LNCaP clone FGC (cell line): Measurements from ENCODE around the gene NFXL1.
"Not testable (repeated sequence)": the region's sequence is repeated elsewhere in the genome, so short reads cannot be mapped to it uniquely, and the experiment has no call there.

ENCODE experiments used
- DNase-seq: peaks from one replicate; pipeline ENCODE4 v3.0.0-alpha.2; 2011; ENCODE audit warnings: low read depth
- H3K4me3 ChIP-seq: 2 replicates; pipeline ENCODE4 v1.5.1; 2011; ENCODE audit warnings: mild to moderate bottlenecking, low read depth, low read length, control low read depth
- CTCF ChIP-seq: IDR thresholded peaks from 2 replicates; pipeline ENCODE4 v1.5.1; 2012; ENCODE audit warnings: mild to moderate bottlenecking; ENCODE audit not compliant: control insufficient read depth, insufficient read depth; ENCODE audit errors: extremely low read depth

Gene NFXL1

DNA sequence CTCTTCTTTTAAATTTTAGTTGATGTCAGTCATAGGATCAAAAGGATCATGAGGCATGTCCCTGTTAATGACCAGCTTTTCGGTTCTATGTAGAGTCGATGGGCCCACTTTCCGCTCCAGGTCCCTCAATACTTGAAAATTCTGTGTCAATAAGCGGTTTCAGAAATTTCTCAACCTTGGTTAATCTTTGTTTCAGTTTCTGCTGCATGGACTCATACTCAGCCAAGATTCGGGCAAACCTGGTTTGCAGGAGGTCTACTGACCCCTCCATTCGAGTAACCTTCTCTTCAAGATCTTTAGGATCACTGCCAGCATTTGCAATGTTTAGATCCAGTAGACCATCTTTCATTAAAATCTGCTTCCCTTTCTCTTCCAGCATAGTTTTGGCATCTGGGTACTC is 22.0 kb upstream of the NFXL1 start:
- no peak for TF ChIP-seq CTCF
- no peak for DNase-seq
- no peak overlapping the region for H3K4me3 ChIP-seq

DNA sequence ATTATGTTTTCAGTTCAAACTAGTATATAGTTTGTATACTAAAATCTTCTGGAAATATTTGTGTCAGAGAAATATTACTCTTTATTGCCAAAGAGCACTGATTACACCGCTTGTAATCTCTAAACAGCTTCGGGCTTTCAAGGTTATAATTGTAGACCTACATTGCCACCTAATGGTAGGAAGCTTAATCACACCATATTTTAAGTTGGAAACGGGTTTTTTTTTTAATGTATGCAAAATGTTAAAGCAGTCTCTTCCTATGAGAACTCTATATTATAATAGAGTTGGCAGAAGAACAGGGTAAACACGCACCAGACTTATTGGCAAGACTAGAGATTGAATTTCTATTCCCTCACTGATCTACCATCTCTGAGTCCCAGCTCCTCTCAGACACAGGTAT is 19.5 kb upstream of the NFXL1 start:
- peak; percentile 49 for TF ChIP-seq CTCF
- no peak overlapping the region for H3K4me3 ChIP-seq
- DNase-seq = no peak

DNA sequence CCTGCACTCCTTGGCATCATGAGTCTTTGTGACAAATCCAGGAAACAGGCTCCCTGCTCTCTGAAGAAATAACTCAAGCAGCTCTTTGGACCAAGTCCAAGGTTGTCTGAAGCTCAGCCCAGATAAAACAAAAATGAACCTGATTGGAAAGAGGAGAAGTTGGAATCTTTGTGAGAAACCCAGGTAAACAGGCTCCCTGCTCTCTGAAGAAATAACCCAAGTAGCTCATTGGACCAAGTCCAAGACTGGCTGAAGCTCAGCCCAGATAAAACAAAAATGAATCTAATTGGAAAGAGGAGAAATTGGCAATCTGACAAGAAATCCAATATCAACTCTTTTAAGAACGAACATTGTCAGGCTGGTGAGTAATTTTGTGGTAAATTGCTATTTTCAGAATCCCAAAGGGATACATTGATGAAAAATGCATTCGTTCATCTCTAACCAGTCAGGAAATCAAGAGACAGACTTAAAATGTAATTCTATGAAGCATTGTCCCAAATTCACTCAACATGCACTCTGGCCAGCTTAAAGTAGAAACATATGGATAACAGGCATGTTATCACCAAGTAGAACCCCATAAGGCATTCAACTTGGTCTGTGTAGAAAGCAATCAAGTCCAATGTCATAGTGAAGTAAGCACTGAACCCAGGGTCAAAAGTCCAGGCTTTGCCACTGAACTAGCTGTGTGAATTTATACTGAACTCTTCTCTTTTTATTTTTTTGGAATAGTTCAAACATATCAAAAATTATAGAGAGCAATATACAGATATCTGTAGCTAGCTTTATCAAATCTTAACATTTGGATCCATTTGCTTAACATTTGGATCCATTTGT is 16.8 kb upstream of the NFXL1 start:
- H3K4me3 ChIP-seq = no peak overlapping the region
- DNase-seq = no peak
- no peak for TF ChIP-seq CTCF

DNA sequence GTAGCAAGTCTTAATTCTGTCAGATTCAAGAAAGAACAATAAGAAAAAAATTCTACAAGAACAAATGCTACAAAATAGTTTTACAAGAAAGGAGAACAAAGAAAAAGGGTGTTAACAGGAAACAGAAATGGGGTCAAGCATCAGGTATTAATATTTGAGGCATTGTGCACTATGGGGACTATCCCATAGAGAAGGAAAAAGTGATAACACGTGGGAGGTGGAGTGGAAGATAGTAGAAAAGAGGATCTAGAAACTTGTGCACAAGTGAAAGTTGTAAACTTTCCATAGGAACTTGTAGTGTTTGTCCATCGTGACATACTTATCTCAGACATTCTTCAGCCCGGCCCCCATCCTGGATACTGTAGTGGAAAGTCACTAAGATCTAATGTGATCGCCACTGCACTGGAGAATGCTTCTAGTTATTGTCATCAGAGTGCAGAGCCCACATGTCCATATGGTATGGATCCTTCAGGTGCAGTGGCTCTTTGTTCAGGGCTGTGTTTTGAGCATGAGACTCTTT is 15.4 kb upstream of the NFXL1 start:
- no peak overlapping the region for H3K4me3 ChIP-seq
- no peak for TF ChIP-seq CTCF
- no peak for DNase-seq

- DNase-seq = peak; percentile 31
- no peak overlapping the region for H3K4me3 ChIP-seq
- TF ChIP-seq CTCF = peak; percentile 93
These were observed 12.4 kb upstream of the NFXL1 start for GRCh38 chr4:47926667-47927258.

- not testable (repeated sequence) for H3K4me3 ChIP-seq, DNase-seq
These were observed 8.9 kb upstream of the NFXL1 start for GRCh38 chr4:47923261-47923608.

GRCh38 chr4:47922436-47923260 is 8.3 kb upstream of the NFXL1 start:
- not testable (repeated sequence) for DNase-seq, H3K4me3 ChIP-seq

DNA sequence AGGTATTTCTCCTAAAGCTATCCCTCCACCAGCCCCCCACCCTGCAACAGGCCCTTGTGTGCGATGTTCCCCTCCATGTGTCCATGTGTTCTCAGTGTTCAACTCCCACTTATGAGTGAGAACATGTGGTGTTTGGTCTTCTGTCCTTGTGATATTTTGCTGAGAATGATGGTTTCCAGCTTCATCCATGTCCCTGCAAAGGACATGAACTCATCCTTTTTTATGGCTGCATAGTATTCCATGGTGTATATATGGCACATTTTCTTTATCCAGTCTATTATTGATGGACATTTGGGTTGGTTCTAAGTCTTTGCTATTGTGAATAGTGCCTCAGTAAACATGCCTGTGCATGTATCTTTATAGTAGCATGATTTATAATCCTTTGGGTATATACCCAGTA is 2.8 kb upstream of the NFXL1 start:
- DNase-seq, H3K4me3 ChIP-seq: not testable (repeated sequence)
